Osteoblast (primary cell): ENCODE measurements around the gene IFI35. TPM values are rescaled to one million over a fixed set of nuclear protein-coding genes. Genes with fewer than 3 reads are reported as not detected.

Source experiments
- DNase-seq: peaks from one replicate; pipeline ENCODE4 v3.0.0; 2011; ENCODE audit warnings: low spot score, mixed read lengths; ENCODE audit not compliant: insufficient read length; ENCODE audit errors: missing footprints
- H2AFZ ChIP-seq: 2 replicates; pipeline ENCODE4 v1.6.0; 2011; ENCODE audit warnings: mild to moderate bottlenecking, low read length
- H3K27ac ChIP-seq: 2 replicates; pipeline ENCODE4 v1.5.1; 2011; ENCODE audit warnings: mild to moderate bottlenecking, low read depth, low read length, moderate library complexity
- H3K27me3 ChIP-seq: 2 replicates; pipeline ENCODE4 v1.6.0; 2012; ENCODE audit warnings: mild to moderate bottlenecking, control low read depth, inconsistent platforms, low read length, moderate library complexity; ENCODE audit not compliant: insufficient read depth
- H3K36me3 ChIP-seq: 2 replicates; pipeline ENCODE4 v1.5.1; 2011; ENCODE audit warnings: mild to moderate bottlenecking, low read length, control low read depth, moderate library complexity; ENCODE audit not compliant: insufficient read depth
- H3K4me1 ChIP-seq: 2 replicates; pipeline ENCODE4 v1.5.1; 2011; ENCODE audit warnings: mild to moderate bottlenecking, low read length, control low read depth, moderate library complexity; ENCODE audit not compliant: insufficient read depth
- H3K4me2 ChIP-seq: 2 replicates; pipeline ENCODE4 v1.6.0; 2011; ENCODE audit warnings: mild to moderate bottlenecking, low read length; ENCODE audit not compliant: insufficient read depth
- H3K4me3 ChIP-seq: fragments of 200-600 bp; sonication (generic); 3 replicates; pipeline ENCODE4 v1.5.1; 2012; ENCODE audit warnings: mild to moderate bottlenecking, low read length, inconsistent platforms; ENCODE audit not compliant: insufficient read depth
- H3K79me2 ChIP-seq: 2 replicates; pipeline ENCODE4 v1.6.0; 2012; ENCODE audit warnings: mild to moderate bottlenecking, low read length, control low read depth, inconsistent platforms; ENCODE audit not compliant: insufficient read depth
- H3K9me3 ChIP-seq: 2 replicates; pipeline ENCODE4 v1.5.1; 2011; ENCODE audit warnings: low read depth, low read length, control low read depth
- H4K20me1 ChIP-seq: 2 replicates; pipeline ENCODE4 v1.6.0; 2012; ENCODE audit warnings: mild to moderate bottlenecking, low read length, control low read depth; ENCODE audit not compliant: insufficient read depth
- total RNA-seq: library from RNA; depleted of rRNA; stranded (reverse); fragments of >200 nt; gene quantifications from 2 replicates; pipeline ENCODE4 v1.2.3, GENCODE V29; 2012
- TF ChIP-seq, protein P1 (sequence below): IDR thresholded peaks from 2 replicates; pipeline ENCODE4 v1.5.1; 2011; ENCODE audit warnings: mild to moderate bottlenecking, low read depth, low read length, moderate library complexity; ENCODE audit errors: extremely low read depth

The IFI35 gene
- total RNA-seq, 1 donor = 45.2 TPM

DNA sequence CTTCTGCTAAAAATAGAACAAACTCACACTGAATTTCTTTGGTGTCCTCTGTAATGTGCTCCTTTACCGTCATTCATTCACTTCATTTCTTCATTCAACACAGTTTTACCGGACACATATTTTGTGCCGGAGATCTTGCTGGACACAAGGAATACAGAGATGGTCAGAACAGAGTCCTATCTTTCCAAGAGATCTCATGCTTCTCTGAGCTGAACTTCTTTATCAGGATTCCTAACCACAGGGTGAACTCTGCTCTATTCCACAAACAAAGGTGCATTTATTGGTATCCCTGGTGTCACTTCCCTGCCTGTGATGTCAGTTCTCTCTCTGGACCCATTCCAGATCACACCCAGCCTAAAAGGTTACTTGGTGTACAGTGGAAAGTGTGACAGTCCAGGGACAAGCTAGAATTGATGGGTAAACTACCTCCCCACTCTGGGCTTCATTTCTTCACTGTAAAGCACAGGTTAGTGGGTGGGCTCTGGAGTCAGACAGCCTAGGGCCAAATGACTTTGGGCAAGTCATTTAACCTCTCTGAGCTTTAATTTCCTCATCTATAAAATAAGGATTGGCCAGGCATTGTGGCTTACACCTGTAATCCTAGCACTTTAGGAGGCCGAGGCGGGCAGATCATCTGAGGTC is 4.2 kb downstream of the IFI35 start:
- H3K36me3 ChIP-seq = peaks cover 19% of the 10 kb centered on the region
- H3K79me2 ChIP-seq = peaks cover 10% of the 10 kb centered on the region
- no peaks in the 10 kb centered on the region for H4K20me1 ChIP-seq
- H3K4me1 ChIP-seq = peaks cover 1% of the 10 kb centered on the region
- H3K9me3 ChIP-seq = no peaks in the 10 kb centered on the region
- TF ChIP-seq, protein P1, sequence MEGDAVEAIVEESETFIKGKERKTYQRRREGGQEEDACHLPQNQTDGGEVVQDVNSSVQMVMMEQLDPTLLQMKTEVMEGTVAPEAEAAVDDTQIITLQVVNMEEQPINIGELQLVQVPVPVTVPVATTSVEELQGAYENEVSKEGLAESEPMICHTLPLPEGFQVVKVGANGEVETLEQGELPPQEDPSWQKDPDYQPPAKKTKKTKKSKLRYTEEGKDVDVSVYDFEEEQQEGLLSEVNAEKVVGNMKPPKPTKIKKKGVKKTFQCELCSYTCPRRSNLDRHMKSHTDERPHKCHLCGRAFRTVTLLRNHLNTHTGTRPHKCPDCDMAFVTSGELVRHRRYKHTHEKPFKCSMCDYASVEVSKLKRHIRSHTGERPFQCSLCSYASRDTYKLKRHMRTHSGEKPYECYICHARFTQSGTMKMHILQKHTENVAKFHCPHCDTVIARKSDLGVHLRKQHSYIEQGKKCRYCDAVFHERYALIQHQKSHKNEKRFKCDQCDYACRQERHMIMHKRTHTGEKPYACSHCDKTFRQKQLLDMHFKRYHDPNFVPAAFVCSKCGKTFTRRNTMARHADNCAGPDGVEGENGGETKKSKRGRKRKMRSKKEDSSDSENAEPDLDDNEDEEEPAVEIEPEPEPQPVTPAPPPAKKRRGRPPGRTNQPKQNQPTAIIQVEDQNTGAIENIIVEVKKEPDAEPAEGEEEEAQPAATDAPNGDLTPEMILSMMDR = no peak
- peak; percentile 32 for DNase-seq
- no peak overlapping the region for H3K4me3 ChIP-seq
- no peaks in the 10 kb centered on the region for H3K27me3 ChIP-seq
- no peak overlapping the region for H2AFZ ChIP-seq
- H3K4me2 ChIP-seq = no peak overlapping the region
- H3K27ac ChIP-seq = no peak overlapping the region

DNA sequence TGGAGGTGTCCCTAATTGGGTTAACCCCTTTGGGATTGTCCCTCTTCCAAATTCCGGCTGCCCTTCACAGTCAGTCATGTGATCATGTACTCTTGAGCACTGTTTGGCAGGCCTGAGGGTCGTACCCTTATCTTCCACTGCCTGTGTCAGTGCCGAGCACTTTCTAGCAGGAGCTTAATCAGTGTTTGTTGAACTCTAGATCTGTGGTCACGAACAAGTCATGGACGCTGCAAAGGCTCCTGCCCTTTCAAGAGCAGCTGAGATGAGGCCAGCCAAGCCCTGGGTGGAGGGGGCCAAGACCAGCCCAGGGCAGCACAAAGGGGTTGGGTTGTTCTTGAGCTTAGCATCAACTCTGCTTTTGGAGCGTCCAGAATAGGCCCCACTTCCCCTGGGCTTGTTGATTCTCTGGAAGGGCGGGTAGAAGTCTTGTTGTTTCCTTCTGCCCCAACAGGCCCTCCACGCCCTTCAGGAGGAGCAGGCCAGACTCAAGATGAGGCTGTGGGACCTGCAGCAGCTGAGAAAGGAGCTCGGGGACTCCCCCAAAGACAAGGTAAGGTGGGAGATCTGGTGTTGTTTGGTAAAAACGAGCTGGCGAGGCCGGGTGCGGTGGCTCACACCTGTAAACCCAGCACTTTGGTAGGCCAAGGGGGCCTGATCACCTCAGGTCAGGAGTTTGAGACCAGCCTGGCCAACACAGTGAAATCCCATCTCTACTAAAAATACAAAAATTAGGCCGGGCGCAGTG is 5.3 kb downstream of the IFI35 start:
- Histone ChIP-seq H2AFZ (no peak overlapping the region), H3K27me3 (no peaks in the 10 kb centered on the region), H3K27ac (no peak overlapping the region), H3K4me3 (no peak overlapping the region), H3K79me2 (peaks cover 20% of the 10 kb centered on the region), H3K36me3 (peaks cover 26% of the 10 kb centered on the region), H3K4me1 (peaks cover 3% of the 10 kb centered on the region), H3K9me3 (no peaks in the 10 kb centered on the region), H3K4me2 (no peak overlapping the region), H4K20me1 (peaks cover 5% of the 10 kb centered on the region)
- TF ChIP-seq, protein P1 = no peak
- peak; percentile 31 for DNase-seq

DNA sequence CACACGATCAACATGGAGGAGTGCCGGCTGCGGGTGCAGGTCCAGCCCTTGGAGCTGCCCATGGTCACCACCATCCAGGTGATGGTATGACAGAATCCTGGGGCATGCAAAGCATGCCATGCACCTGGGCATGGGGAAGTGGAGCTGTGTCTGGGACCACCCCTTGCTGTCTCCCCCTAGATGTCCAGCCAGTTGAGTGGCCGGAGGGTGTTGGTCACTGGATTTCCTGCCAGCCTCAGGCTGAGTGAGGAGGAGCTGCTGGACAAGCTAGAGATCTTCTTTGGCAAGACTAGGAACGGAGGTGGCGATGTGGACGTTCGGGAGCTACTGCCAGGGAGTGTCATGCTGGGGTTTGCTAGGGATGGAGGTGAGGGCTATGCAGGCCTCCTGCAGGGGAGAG is 6.7 kb downstream of the IFI35 start:
- TF ChIP-seq, protein P1 = no peak
- H3K27ac ChIP-seq = no peak overlapping the region
- peaks cover 3% of the 10 kb centered on the region for H3K4me1 ChIP-seq
- H4K20me1 ChIP-seq = peaks cover 10% of the 10 kb centered on the region
- H3K4me2 ChIP-seq = no peak overlapping the region
- no peak overlapping the region for H2AFZ ChIP-seq
- no peaks in the 10 kb centered on the region for H3K9me3 ChIP-seq
- peaks cover 35% of the 10 kb centered on the region for H3K36me3 ChIP-seq
- H3K79me2 ChIP-seq = peaks cover 26% of the 10 kb centered on the region
- no peak for DNase-seq
- no peak overlapping the region for H3K4me3 ChIP-seq
- no peaks in the 10 kb centered on the region for H3K27me3 ChIP-seq

DNA sequence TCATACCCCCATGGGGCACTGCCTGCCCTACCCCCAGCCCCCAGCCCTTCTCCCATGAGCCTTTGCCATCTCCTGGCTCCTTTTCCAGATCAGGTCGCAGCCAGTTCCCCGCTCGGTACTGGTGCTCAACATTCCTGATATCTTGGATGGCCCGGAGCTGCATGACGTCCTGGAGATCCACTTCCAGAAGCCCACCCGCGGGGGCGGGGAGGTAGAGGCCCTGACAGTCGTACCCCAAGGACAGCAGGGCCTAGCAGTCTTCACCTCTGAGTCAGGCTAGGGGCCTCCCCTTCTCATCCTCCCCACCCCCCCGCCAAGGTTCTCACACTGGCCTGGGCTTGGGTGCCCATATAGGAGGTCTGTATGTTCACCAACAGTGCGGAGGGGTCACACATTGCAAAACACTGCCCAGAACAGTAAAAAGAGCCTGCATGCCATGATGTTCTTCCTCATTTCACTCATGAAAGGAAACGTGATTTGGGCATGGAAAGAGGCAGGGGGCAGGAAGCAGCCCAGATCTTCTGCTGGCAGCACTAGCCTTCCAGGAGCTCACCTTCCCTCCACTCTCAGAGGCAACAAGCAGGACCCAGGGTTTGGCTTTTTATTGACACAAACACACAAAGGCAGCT is 7.5 kb downstream of the IFI35 start:
- peaks cover 18% of the 10 kb centered on the region for H4K20me1 ChIP-seq
- no peaks in the 10 kb centered on the region for H3K9me3 ChIP-seq
- TF ChIP-seq, protein P1 = no peak
- no peak overlapping the region for H2AFZ ChIP-seq
- no peak overlapping the region for H3K4me2 ChIP-seq
- H3K79me2 ChIP-seq = peaks cover 34% of the 10 kb centered on the region
- H3K27ac ChIP-seq = no peak overlapping the region
- no peaks in the 10 kb centered on the region for H3K27me3 ChIP-seq
- no peak overlapping the region for H3K4me3 ChIP-seq
- DNase-seq = peak; percentile 25
- peaks cover 8% of the 10 kb centered on the region for H3K4me1 ChIP-seq
- peaks cover 42% of the 10 kb centered on the region for H3K36me3 ChIP-seq
